ENCODE data around the gene UMPS. TPM values are rescaled to one million over a fixed set of nuclear protein-coding genes. Genes with fewer than 3 reads are reported as not detected.
A peak's percentile ranks its signal among the peaks of the same experiment; 100 is the strongest.
"Not testable (repeated sequence)": the region's sequence is repeated elsewhere in the genome, so short reads cannot be mapped to it uniquely, and the experiment has no call there.

The UMPS gene
- total and polyA plus RNA-seq, 2 donors, result 15.0 to 32.6 TPM

GRCh38 chr3:124782377-124782712 lies 52.1 kb downstream of the UMPS start:
- not testable (repeated sequence) for H3K27ac ChIP-seq (ENCODE audit: low read depth); H3K36me3 ChIP-seq (ENCODE audit: insufficient read depth); DNase-seq (ENCODE audit: extremely low spot score); H3K4me3 ChIP-seq (ENCODE audit: low read depth, low read length); H3K4me1 ChIP-seq (ENCODE audit: insufficient read depth)
- WGBS, result 88% methylated on average over 6 of the region's 6 CpGs

DNA sequence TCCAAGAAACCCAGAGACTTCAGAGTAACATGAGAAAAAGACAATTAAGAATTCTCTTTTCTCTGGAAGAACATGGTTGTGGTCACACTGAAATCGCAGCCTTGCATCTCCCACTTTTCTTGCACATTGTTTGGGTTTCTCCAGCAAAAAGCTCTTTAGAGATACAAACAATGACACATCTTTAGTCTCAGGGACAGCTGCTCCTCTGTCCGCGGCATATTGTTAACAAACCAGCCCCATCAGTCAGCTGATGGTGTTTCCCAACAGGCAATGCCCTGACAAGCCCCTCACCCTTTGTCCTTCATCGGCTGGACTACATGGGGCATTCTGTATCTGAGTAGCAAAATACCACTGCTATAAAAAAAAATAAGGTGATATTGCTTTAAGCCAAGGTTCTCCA lies 53.4 kb downstream of the UMPS start:
- 88% methylated on average over 4 of the region's 4 CpGs for WGBS
- no peak overlapping the region for H3K4me3 ChIP-seq (ENCODE audit: low read depth, low read length)
- no peak overlapping the region for H3K27ac ChIP-seq (ENCODE audit: low read depth)
- no peak for DNase-seq (ENCODE audit: extremely low spot score)
- H3K4me1 ChIP-seq (ENCODE audit: insufficient read depth), result no peaks in the 10 kb centered on the region
- H3K36me3 ChIP-seq (ENCODE audit: insufficient read depth), result no peaks in the 10 kb centered on the region

- Histone ChIP-seq H3K27ac (ENCODE audit: low read depth) (no peak overlapping the region), H3K4me1 (ENCODE audit: insufficient read depth) (no peaks in the 10 kb centered on the region), H3K36me3 (ENCODE audit: insufficient read depth) (no peaks in the 10 kb centered on the region), H3K4me3 (ENCODE audit: low read depth, low read length) (no peak overlapping the region)
- DNase-seq (ENCODE audit: extremely low spot score), result no peak
- WGBS, result 92% methylated on average over 17 of the region's 17 CpGs
These were observed 54.6 kb downstream of the UMPS start for GRCh38 chr3:124784686-124785382.

- 76% methylated on average over 3 of the region's 3 CpGs for WGBS
- H3K4me1 ChIP-seq (ENCODE audit: insufficient read depth), result no peaks in the 10 kb centered on the region
- H3K27ac ChIP-seq (ENCODE audit: low read depth), result no peak overlapping the region
- DNase-seq (ENCODE audit: extremely low spot score), result no peak
- no peaks in the 10 kb centered on the region for H3K36me3 ChIP-seq (ENCODE audit: insufficient read depth)
- no peak overlapping the region for H3K4me3 ChIP-seq (ENCODE audit: low read depth, low read length)
These were observed 55.7 kb downstream of the UMPS start for GRCh38 chr3:124785973-124786372.

DNA sequence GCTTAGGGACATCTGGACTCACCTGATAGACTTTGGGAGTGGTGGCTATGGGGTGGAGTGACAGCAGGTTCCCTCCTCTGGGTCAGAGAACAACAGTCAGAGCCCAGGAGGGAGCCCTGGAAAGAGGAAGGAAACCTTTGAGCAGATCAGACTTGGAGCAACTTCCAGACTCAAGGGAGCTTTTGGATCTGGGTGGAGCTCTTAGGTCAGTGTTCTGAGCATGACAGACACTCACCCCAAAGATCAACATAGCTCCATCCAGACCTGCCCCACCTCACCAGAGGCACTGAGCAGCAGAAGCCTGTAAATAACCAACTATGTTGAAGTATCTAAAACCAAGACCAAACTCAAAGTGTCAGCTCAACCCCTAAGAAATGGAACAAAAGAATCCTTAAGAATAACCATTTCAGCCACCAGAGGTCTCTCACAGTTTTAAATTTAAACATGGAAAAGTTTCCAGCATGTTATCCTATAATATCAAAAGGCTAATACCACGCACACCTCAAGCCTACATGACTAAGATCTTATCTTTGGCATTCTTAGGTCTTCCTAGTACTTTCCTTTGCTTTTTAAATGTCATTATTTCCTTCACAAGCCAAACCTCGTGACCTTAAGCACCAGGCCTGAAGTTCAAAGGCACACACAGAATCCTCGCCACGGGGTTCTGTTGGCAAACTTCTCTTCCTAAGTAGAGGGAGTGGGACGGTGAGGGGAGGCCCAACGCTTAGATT lies 56.4 kb downstream of the UMPS start:
- H3K36me3 ChIP-seq (ENCODE audit: insufficient read depth), result no peaks in the 10 kb centered on the region

DNA sequence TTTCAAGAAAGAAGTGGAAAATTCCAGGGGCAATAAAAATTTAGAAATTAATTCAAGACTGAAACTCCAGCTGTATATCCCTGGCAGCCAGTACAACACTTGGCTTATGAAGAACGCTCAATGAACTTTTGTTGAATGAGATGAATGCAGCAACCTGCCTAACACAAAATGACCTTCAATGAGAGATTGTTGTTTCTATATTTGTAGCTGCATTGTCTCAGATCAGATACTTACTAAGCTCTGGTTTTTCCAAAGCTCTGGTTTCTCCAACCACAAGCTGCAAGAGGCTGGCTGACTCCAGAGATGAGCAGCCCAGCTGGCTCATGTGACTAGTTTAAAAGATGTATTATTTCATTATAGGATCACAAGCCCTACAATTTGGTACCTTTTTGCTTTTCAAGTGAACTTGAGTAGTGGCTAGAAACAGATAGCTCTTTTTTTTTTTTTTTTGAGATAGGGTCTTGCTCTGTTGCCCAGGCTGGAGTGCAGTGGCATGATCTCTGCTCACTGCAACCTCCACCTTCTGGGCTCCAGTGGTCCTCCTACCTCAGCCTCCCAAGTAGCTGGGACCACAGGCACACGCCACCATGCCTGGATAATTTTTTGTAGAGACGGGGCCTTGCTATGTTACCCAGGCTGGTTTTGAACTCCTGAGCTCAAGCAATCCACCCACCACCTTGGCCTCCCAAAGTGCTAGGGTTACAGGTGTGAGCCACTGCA lies 57.4 kb downstream of the UMPS start:
- H3K27ac ChIP-seq (ENCODE audit: low read depth), result no peak overlapping the region
- H3K36me3 ChIP-seq (ENCODE audit: insufficient read depth), result no peaks in the 10 kb centered on the region
- no peaks in the 10 kb centered on the region for H3K4me1 ChIP-seq (ENCODE audit: insufficient read depth)
- 86% methylated on average over 3 of the region's 3 CpGs for WGBS
- H3K4me3 ChIP-seq (ENCODE audit: low read depth, low read length), result no peak overlapping the region
- no peak for DNase-seq (ENCODE audit: extremely low spot score)

More for the DNA sequence above, 56.4 kb downstream of the UMPS start:
- Histone ChIP-seq H3K4me3 (ENCODE audit: low read depth, low read length) (no peak overlapping the region), H3K4me1 (ENCODE audit: insufficient read depth) (no peaks in the 10 kb centered on the region), H3K27ac (ENCODE audit: low read depth) (no peak overlapping the region)
- DNase-seq (ENCODE audit: extremely low spot score), result no peak
- 72% methylated on average over 6 of the region's 6 CpGs for WGBS

- DNase-seq (ENCODE audit: extremely low spot score), result no peak
- Histone ChIP-seq H3K4me1 (ENCODE audit: insufficient read depth) (no peaks in the 10 kb centered on the region), H3K36me3 (ENCODE audit: insufficient read depth) (no peaks in the 10 kb centered on the region), H3K27ac (ENCODE audit: low read depth) (no peak overlapping the region), H3K4me3 (ENCODE audit: low read depth, low read length) (no peak overlapping the region)
- 90% methylated on average over 2 of the region's 2 CpGs for whole genome bisulfite sequencing
These were observed 58.0 kb downstream of the UMPS start for GRCh38 chr3:124788254-124788745.

- not testable (repeated sequence) for H3K27ac ChIP-seq (ENCODE audit: low read depth); H3K36me3 ChIP-seq (ENCODE audit: insufficient read depth); H3K4me1 ChIP-seq (ENCODE audit: insufficient read depth); H3K4me3 ChIP-seq (ENCODE audit: low read depth, low read length); DNase-seq (ENCODE audit: extremely low spot score)
- 76% methylated on average over 4 of the region's 5 CpGs for WGBS
These were observed 58.9 kb downstream of the UMPS start for GRCh38 chr3:124789103-124789502.

DNA sequence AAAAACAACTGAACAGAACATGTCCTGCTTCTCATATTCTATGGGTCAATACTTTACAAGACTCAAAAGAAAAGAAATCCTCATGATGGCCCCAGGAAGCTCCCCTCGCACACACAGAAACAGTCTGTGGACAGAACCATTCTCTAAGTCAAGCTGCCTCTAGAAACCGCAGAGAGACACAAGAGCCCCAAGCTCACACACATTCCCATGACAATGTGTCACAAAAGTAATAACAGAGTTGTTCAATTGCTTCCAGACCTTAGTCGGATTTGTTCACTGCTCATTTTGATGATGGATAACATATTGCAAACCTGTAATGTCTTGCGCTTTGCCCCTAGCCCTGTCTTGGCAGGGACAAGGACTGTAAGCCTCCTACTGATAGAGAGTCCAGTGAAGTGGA lies 60.9 kb downstream of the UMPS start:
- H3K27ac ChIP-seq (ENCODE audit: low read depth), result peak overlapping the region; percentile 48
- H3K4me3 ChIP-seq (ENCODE audit: low read depth, low read length), result no peak overlapping the region
- DNase-seq (ENCODE audit: extremely low spot score), result no peak
- WGBS, result 82% methylated on average over 4 of the region's 4 CpGs
- no peaks in the 10 kb centered on the region for H3K4me1 ChIP-seq (ENCODE audit: insufficient read depth)
- H3K36me3 ChIP-seq (ENCODE audit: insufficient read depth), result no peaks in the 10 kb centered on the region

DNA sequence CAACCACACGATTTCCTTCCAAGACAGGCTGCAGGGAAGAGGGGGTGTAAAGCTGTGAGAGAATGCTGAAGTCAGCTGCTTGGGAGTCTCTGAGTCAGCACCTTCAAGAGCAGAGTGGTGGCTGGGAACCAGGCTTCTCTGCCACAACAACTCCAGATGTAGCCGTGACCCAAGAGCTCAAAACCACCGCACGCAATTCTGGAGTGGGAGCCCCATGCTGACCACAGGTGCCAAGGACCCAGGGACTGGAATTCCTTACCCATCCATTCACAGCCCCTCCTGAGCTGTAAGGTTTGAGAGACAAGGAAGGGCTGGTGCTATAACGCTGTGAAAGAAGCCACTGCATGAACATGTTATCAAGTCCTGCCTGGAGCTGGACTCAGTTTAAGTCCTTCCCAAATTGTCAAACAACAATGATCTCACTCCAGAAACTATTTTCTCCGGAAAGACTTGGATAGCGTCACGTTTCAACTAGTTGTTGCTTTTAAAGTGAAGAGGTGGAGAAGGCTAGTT lies 61.4 kb downstream of the UMPS start:
- H3K36me3 ChIP-seq (ENCODE audit: insufficient read depth), result no peaks in the 10 kb centered on the region
- no peaks in the 10 kb centered on the region for H3K4me1 ChIP-seq (ENCODE audit: insufficient read depth)
- no peak for DNase-seq (ENCODE audit: extremely low spot score)
- H3K4me3 ChIP-seq (ENCODE audit: low read depth, low read length), result no peak overlapping the region
- 30% methylated on average over 8 of the region's 8 CpGs for WGBS
- H3K27ac ChIP-seq (ENCODE audit: low read depth), result peak overlapping the region; percentile 48

- H3K36me3 ChIP-seq (ENCODE audit: insufficient read depth), result no peaks in the 10 kb centered on the region
- H3K4me1 ChIP-seq (ENCODE audit: insufficient read depth), result no peaks in the 10 kb centered on the region
- no peak overlapping the region for H3K27ac ChIP-seq (ENCODE audit: low read depth)
- no peak overlapping the region for H3K4me3 ChIP-seq (ENCODE audit: low read depth, low read length)
- 80% methylated on average over 7 of the region's 7 CpGs for WGBS
- no peak for DNase-seq (ENCODE audit: extremely low spot score)
These were observed 62.2 kb downstream of the UMPS start for GRCh38 chr3:124792341-124793040.

GRCh38 chr3:124793054-124793739 lies 62.9 kb downstream of the UMPS start:
- no peaks in the 10 kb centered on the region for H3K36me3 ChIP-seq (ENCODE audit: insufficient read depth)
- WGBS, result 84% methylated on average over 6 of the region's 6 CpGs
- no peak overlapping the region for H3K27ac ChIP-seq (ENCODE audit: low read depth)
- no peaks in the 10 kb centered on the region for H3K4me1 ChIP-seq (ENCODE audit: insufficient read depth)
- no peak overlapping the region for H3K4me3 ChIP-seq (ENCODE audit: low read depth, low read length)
- no peak for DNase-seq (ENCODE audit: extremely low spot score)

DNA sequence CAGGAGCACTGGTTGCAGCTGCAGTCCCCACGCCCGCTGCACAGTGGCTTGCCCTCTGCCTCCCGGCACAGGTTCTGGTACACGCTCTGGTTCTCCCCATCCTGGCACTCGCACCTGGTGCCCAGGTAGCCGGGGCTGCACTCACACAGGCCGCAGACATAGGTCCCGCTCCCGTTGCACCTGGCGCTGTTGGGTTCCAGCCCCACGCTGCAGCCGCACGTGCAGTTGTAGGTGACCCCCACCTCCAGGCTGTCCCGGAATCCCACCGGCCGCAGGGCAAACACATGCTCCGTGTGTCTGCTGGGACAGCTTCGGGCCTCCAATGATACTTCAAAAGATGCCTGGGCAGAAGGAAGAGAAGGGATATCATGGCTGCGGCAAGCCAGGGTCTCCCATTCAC lies 66.2 kb downstream of the UMPS start:
- Histone ChIP-seq H3K27ac (ENCODE audit: low read depth) (no peak overlapping the region), H3K36me3 (ENCODE audit: insufficient read depth) (no peaks in the 10 kb centered on the region), H3K4me1 (ENCODE audit: insufficient read depth) (no peaks in the 10 kb centered on the region), H3K4me3 (ENCODE audit: low read depth, low read length) (no peak overlapping the region)
- no peak for DNase-seq (ENCODE audit: extremely low spot score)
- 97% methylated on average over 19 of the region's 19 CpGs for WGBS

Measured in urinary bladder (tissue), 4 donors.